Brain microvascular endothelial cell (primary cell): ENCODE measurements around the gene DDX10.

ENCODE experiments used
- DNase-seq: peaks from one replicate; pipeline ENCODE4 v3.0.0-alpha.2; 2020
- H3K27ac ChIP-seq: fragments of 250-450 bp; sonication (Bioruptor Pico); 2 replicates; pipeline ENCODE4 v1.5.1; 2020; ENCODE audit warnings: mild to moderate bottlenecking, moderate library complexity
- H3K27me3 ChIP-seq: fragments of 250-450 bp; sonication (Bioruptor Pico); replicated peaks from 2 replicates; pipeline ENCODE4 v1.5.1; 2020; ENCODE audit warnings: mild to moderate bottlenecking
- H3K36me3 ChIP-seq: fragments of 250-450 bp; sonication (Bioruptor Pico); replicated peaks from 2 replicates; pipeline ENCODE4 v1.5.1; 2020; ENCODE audit warnings: mild to moderate bottlenecking
- H3K4me3 ChIP-seq: 2 replicates; pipeline ENCODE4 v1.5.1; 2011; ENCODE audit warnings: low read depth, mild to moderate bottlenecking, control low read depth, low read length, moderate library complexity
- CTCF ChIP-seq: IDR thresholded peaks from 2 replicates; pipeline ENCODE4 v1.5.1; 2011; ENCODE audit warnings: low read depth, mild to moderate bottlenecking, moderate library complexity, low read length, control low read depth, inconsistent platforms; ENCODE audit errors: missing control alignments
- in situ Hi-C: cut with HindIII; loops from 2 replicates; pipeline ENCODE4 v1.10.0; 2017; ENCODE audit warnings: low sequenced_read_pairs, low pct_ligation_motif_present

DDX10 gene

GRCh38 chr11:108939135-108939534 lies 274.3 kb downstream of the DDX10 start:
- H3K36me3 ChIP-seq: peaks cover 20% of the 10 kb centered on the region
- no peak for TF ChIP-seq CTCF
- H3K27me3 ChIP-seq: no peaks in the 10 kb centered on the region
- no peak for DNase-seq
- H3K27ac ChIP-seq: no peak overlapping the region
- in situ Hi-C loops: no loop called here
- H3K4me3 ChIP-seq: no peak overlapping the region

- no peak overlapping the region for H3K27ac ChIP-seq
- H3K27me3 ChIP-seq: no peaks in the 10 kb centered on the region
- no peak for DNase-seq
- no peak for TF ChIP-seq CTCF
- no peak overlapping the region for H3K4me3 ChIP-seq
- in situ Hi-C loops: no loop called here
- peaks cover 20% of the 10 kb centered on the region for H3K36me3 ChIP-seq
Measured at GRCh38 chr11:108943853-108944252, 279.0 kb downstream of the DDX10 start.

- in situ Hi-C loops: no loop called here
- TF ChIP-seq CTCF: no peak
- no peak for DNase-seq
- Histone ChIP-seq H3K4me3 (no peak overlapping the region), H3K27me3 (no peaks in the 10 kb centered on the region), H3K36me3 (peaks cover 20% of the 10 kb centered on the region), H3K27ac (no peak overlapping the region)
Measured at GRCh38 chr11:108944471-108945178, 279.8 kb downstream of the DDX10 start.

GRCh38 chr11:108945341-108945740 lies 280.5 kb downstream of the DDX10 start:
- Histone ChIP-seq H3K27ac (no peak overlapping the region), H3K27me3 (no peaks in the 10 kb centered on the region), H3K36me3 (peaks cover 13% of the 10 kb centered on the region), H3K4me3 (no peak overlapping the region)
- DNase-seq: no peak
- in situ Hi-C loops: no loop called here
- TF ChIP-seq CTCF: no peak

GRCh38 chr11:108947654-108948570 lies 283.0 kb downstream of the DDX10 start:
- Histone ChIP-seq H3K36me3 (no peaks in the 10 kb centered on the region), H3K27ac (peak overlapping the region; percentile 83), H3K4me3 (no peak overlapping the region), H3K27me3 (no peaks in the 10 kb centered on the region)
- no peak for TF ChIP-seq CTCF
- peak; percentile 87 for DNase-seq
- in situ Hi-C loops: no loop called here
